Glomerular visceral epithelial cell (primary cell): ENCODE data around the gene SOX1.

Source experiments
- DNase-seq: peaks from one replicate; pipeline ENCODE4 v3.0.0-alpha.2; 2016; ENCODE audit errors: extremely low spot score

Gene SOX1

GRCh38 chr13:112106478-112107141 is 39.7 kb downstream of the SOX1 start:
- no peak for DNase-seq

DNA sequence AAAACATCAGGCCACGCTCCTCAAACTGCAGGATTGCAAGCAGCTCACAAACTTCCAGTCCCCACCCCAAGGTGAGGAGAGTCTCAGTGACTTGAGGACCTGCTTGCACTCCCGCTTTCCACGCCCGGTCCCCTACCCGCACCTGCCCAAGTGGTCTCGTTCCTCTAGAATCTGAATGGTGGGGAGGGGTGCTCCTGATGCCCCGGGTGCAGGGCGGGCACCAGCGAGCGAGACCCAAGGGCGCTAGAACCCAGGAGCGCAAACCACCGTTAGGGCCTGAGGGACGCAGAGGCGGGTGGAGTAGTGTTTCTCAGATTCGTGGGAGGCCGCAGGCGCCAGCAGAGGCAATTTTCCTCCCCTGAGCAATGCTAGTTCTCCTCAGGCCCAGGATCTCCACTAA is 40.3 kb downstream of the SOX1 start:
- DNase-seq: no peak

DNA sequence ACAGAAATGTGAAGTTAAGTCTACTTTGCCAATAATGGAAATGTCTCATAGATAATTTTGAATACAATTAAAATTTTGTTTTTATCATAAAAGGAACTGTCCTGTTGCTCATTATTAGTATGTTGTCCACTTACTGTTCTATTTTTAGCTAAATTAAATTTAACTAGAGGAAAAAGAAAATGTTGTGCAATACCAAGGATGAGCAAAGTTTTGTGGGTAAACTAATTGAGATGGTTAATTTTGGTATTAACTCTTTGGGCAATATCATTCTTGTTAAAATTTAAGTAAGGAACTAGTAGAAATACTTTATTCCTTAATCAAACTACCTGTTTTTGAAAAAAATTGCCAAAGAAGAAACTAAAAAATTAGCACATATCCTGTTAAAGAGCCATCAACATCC is 43.5 kb downstream of the SOX1 start:
- no peak for DNase-seq

- no peak for DNase-seq
Measured at GRCh38 chr13:112111239-112111857, 44.4 kb downstream of the SOX1 start.

- no peak for DNase-seq
Measured at GRCh38 chr13:112112534-112113276, 45.8 kb downstream of the SOX1 start.

- no peak for DNase-seq
Measured at GRCh38 chr13:112113348-112113747, 46.4 kb downstream of the SOX1 start.

DNA sequence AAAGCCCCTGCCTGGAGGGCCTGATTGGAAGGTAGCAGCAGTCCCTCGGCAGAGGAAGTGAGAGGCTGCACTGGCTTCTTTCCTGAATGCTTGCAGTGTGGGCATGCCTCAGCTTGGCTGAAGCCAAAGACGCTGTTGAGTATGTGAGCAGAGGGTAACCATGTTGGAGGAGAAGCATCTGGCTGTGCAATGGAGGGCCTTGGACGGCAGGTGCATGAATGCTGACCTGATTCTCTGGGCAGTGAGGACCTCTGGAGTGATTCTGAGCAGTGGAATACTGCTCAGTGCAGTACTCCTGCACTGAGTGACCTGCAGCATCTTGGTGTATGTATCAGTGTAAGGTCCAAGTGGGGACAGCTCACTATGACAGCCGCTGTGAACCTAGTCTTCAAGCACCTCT is 46.9 kb downstream of the SOX1 start:
- DNase-seq: no peak

DNA sequence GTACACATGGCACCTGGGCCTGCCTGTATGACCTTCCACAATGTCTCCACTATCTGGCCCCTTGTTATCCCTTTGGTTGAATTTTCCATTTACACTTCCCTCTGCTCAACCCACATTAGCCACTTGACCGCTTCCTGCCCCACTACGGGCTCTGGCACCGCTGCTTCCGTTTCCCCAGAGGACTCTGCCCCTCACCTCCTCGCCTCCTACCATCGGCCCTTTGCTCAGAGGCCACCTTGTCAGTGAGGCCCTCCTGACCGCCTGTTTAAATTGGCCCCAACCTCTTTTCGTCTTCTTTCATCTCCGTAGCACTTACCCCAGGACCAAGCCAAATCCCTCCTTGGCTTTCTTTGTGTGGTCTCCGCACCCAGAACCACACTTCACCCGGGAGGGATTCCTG is 47.4 kb downstream of the SOX1 start:
- no peak for DNase-seq

DNA sequence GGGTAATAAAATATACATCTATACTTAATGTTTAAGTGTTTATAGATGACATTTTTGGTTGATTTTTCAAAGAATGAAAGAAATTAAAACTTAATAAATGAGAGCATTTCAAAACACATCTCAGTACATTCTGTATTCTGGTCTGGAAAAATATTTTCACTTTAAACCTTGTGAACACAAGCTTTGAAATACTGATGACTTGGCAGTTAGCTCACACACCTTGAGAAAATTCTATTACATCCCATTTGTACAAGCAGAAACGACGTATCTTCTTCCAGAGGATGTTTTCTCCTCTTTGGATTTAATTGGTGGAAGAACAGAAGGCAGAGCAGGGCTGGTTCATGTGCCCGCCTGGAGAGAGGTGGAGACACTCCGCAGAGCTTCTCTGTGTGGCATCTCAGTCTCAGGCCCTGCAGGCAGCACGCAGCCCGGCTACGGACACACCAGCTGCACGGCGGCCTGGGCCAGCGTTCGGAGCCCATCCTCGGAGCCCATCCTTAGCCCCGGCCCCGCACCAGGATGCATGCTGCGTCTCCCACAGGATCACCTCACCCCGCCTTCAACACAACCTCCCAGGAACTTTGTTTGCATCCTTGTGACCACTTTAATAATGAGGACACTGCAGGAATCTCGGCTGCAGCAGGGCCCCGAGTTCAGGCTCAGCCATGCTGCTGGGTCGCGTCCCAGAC is 48.6 kb downstream of the SOX1 start:
- no peak for DNase-seq

GRCh38 chr13:112116187-112116950 is 49.4 kb downstream of the SOX1 start:
- DNase-seq: no peak

GRCh38 chr13:112117258-112117954 is 50.5 kb downstream of the SOX1 start:
- DNase-seq: no peak

- no peak for DNase-seq
Measured at GRCh38 chr13:112117955-112118302, 51.0 kb downstream of the SOX1 start.

DNA sequence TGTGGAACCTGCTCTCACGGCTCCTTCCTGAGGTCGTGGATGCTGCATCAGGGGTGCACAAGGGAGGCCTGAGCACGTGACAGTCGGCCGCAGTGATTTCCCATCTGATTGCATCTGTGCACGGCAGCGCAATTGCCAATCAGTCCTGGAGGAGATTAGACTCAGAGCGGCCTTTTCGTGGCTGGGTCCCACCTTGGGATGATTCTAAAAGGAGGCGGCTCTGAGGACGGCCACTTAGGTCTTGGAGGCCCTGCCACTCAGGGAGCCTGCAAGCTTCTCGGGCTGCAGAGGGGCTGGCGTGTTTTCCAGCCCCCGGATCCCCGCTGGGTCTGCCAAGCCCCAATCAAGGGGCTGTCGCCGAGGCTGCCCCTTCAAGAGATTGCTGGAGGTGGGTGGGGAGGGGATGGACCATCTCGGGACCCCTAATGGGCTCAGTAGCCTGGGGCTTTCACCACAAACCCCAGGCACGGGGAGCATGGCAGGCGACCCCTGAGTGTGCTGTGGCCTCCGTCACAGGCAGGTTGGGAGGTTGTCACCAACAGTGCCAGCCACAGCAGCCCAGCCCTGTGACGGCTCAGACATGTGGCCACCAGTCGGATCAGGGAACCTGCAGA is 51.6 kb downstream of the SOX1 start:
- DNase-seq: no peak

DNA sequence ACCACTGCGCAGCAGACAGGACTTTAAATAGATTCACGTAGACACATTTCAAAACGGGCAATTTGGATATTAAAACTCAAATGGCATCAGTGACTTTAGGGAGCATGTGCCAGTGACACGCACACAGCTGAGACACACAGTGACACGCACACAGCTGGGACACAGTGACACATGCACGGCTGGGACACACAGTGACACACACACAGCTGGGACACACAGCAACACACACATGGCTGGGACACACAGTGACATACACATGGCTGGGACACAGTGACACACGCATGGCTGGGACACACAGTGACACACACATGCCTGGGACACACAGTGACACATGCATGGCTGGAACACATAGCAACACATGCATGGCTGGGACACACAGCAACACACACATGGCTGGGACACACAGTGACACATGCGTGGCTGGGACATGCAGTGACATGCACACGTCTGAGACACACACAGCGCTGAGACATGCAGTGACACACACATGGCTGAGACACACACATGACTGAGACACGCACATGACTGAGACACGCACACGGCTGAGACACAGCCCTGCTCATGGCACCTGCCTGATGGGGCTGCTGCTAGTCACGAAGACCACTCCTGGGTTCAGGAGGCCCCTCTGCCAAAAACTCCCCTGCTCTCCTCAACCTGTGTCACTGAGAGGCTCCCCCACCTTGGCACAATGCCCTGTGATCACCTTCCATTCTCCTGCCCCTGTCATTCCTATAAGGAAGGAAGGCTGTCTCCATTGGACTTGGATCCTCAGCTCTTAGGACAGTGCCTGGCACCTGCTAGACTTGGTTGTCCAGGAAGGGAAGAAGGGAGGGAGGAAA is 52.5 kb downstream of the SOX1 start:
- no peak for DNase-seq

GRCh38 chr13:112120031-112120373 is 53.1 kb downstream of the SOX1 start:
- no peak for DNase-seq
